ENCODE data around the gene QSOX1.
"Not testable (repeated sequence)": the region's sequence is repeated elsewhere in the genome, so short reads cannot be mapped to it uniquely, and the experiment has no call there.

The QSOX1 gene

DNA sequence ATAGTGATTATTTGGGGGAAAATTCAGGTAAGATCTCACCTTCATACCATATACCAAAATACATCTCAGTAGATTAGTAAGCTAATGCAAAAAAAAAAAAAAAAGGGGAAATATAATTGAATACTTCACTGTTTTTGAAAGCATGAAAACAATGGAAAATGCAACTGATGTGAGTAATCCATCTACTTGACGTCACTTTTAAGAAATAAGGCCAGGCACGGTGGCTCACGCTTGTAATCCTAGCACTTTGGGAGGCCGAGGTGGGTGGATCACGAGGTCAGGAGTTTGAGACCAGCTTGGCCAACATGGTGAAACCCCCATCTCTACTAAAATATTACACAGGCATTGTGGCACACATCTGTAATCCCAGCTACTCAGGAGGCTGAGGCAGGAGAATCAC lies 47.9 kb downstream of the QSOX1 start:
- in situ Hi-C loops (cut with HindIII; ENCODE audit: low sequenced_read_pairs) = not testable (repeated sequence)

DNA sequence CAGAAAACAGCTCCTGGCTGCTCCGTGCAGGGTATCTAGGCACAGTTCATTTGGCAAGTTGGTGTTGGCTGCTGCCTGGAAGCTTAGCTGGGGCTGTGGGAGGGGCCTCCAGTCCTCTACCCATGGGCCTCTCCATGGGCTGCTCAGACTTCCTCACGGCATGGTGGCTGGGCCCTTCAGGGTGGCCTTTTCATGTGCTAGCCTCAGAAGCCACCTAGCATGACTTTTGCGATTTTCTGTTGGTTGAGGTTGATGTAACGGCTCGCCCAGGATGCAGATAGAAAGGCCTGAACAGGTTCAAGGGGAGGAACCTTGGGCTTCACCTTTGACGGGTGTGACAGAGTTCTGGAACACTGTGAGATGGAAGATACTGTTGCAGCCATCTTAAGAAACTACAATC lies 49.6 kb downstream of the QSOX1 start:
- in situ Hi-C loops (cut with HindIII; ENCODE audit: low sequenced_read_pairs) = no loop called here

DNA sequence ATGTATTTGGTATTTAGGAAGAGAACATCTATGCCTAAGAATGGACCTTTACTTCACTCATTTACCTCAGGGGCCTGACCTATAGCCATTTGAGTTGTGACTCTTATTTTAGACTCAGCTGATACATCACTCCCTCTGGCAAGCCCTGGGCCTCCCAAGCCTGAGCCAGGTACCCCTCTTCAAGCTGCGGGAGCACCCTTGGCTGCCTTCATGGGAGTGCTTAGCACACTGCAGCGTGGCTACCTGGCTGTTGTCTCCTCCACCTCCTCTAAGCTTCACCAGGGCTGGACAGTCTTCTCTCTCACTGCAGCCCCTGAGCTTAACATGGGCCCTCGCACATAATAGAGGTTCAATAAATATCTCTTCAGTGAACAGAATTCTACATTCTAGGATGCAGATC lies 51.9 kb downstream of the QSOX1 start:
- in situ Hi-C loops (cut with HindIII; ENCODE audit: low sequenced_read_pairs) = no loop called here

DNA sequence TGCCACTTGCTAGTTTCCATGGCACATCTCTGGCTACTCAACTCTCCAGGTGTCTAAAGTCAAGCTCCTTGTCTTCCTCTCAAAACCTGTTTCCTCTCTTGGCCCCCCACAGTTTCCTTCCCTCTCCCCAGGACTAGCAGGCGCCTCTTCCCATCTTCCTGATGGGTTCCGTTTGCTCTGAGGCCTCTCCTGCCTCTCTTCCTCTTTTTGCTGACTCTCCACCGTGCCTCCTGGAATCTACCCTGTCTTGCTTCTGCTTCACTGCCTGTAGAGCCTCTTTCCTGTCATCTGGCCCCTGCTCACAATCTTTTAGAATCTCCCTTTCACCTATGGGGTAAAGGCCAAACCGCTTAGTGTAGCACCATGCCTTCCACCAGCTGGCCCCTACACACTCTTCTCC lies 53.6 kb downstream of the QSOX1 start:
- in situ Hi-C loops (cut with HindIII; ENCODE audit: low sequenced_read_pairs) = no loop called here

DNA sequence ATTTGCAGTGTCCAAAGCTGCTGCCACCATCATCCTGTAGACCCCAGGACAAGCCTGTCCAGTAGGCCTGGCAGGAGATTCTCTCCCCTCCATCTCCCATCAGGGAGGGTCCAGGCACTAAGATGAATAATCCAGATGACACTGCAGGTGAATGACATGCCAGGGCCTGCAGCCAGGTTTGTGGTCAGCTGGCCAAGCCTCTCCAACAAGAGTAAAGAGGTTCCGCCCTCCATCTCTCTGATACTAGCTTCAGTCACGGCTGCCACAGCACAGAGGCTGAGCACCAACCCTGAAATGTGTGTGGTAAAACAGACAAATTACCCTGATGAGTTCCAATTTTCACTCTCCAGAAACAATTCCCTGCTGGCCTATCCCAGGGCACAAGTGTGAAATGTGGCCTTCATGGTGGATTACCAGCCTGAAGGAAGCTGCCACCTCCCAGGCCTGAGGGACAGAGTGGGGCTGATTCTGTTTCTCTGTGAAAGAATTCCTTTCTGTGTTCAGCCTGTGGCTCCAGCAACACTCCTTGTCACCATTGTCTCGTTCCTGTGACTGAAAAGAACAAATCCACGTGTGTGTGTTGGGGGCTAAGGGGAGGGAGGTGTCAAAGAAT lies 55.4 kb downstream of the QSOX1 start:
- in situ Hi-C loops (cut with HindIII; ENCODE audit: low sequenced_read_pairs) = no loop called here

DNA sequence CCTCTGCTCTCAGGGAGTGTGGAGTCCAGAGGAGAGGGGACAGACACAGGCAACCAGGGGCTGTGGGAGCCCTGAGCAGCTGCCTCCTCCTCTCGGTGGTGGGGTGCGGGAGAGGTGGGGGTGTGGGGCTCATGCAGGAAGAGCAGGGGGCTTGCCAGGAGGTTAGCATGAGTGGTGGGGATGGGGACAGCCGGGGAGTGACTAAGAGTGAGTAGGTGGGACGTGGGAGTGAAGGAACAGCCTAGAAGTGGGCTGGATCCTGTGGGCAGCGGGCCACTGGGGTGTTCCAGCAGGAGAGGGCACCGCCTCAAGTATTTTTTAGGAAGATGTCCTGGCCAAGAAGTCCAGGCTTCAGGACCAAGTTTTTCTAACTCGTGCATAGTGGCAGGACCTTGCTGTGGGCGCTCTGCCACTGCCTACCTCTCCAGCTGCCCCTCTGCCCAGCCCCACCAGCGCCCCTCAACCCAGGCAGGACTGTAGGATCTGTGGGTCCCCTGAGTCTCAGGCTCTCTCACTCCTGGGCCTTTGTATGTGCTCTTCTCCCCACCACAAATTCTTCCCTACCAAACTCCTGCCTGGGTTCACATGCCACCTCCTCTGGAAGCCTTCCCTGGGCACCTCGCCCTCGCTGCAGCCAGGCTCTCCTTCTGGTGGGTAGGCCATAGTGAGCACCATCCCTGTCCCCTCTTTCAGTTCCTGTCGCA lies 56.6 kb downstream of the QSOX1 start:
- in situ Hi-C loops (cut with HindIII; ENCODE audit: low sequenced_read_pairs) = no loop called here

DNA sequence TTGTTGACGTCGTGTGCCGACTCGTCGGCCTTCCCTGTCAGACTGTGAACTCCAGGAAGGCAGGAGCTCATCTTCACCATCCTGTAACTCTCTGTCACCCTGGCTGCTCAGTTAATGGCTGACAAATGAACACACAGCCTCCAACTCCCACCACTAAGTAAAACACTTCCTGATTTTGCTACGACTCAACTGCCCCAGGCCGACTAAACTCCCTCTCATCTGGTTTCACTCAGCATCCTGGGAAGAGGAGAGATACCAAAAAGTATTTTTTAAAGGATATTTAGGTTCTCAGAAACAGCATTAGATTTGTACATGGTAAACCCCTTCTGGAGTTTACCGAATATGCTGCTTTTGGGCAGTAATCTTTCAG lies 57.2 kb downstream of the QSOX1 start:
- in situ Hi-C loops (cut with HindIII; ENCODE audit: low sequenced_read_pairs) = no loop called here

DNA sequence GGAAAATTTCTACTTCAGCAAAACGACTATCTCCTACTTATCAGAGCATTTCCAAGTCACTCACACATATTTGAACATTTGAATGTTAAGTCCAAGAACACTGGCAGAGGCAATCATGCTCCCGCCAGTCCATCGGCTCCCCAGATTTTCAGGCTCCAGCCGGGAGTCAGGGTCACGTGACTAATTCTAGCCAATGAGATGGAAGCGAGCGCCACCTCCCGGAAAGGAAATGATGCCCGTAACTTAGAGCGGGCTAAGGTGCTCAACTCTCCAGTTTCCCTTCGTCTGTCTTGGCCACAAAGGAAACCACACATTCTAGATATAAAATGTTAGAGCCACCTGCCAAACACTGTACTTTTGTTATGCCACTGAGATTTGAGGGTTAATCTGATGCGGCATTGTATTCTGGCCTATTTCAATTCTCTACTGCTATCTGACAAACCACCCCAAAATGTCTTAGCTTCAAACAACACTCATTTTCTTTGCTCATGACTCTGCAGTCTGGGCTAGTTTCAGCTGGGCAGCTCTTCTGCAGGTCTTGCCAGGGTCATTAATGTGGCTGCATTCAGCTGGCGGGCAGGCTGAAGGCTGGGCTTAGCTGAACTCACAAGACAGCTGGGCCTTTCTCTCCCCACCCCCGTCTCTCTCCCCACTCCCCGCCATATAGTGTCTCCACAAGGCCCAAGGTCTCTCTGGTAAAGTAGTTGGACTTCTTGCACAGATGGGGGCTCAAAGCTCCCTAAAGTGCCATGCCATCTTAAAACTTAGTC lies 58.9 kb downstream of the QSOX1 start:
- in situ Hi-C loops (cut with HindIII; ENCODE audit: low sequenced_read_pairs) = no loop called here

DNA sequence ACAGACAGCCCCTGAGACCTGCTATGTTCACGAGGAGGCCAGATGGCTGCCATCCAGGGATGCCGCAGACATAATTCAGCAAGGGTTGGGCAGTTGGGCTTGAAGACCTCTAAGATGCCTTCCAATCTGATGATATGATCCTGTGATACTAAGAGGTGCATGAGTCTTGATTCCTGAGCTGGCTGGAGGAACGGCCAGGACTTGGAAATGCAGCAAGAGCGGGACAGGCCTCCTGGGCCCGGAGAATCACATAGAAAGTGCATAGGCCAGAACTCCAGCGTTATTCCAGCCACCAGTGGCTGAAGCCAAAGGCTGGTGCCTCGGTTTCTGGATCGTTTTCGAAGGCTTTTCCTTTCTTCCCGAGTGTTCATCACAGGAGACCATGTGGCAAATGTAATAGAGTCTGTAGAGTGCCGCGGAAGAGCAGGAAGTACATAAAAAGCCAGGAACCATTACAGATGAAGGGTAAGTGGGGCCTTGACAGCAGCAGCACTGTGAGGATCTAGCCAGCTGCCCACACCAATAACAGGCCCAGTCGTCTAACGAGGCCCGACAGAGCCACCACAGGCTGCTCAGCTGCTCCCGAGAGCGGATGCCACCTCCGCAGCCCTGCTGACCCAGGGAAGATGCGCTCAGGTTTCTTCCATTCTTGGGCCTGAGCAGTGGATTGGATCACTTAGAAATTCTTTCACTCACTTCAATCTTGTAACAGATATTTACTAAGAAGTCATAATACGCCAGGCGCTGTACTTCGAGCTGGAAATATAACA lies 61.4 kb downstream of the QSOX1 start:
- in situ Hi-C loops (cut with HindIII; ENCODE audit: low sequenced_read_pairs) = no loop called here

DNA sequence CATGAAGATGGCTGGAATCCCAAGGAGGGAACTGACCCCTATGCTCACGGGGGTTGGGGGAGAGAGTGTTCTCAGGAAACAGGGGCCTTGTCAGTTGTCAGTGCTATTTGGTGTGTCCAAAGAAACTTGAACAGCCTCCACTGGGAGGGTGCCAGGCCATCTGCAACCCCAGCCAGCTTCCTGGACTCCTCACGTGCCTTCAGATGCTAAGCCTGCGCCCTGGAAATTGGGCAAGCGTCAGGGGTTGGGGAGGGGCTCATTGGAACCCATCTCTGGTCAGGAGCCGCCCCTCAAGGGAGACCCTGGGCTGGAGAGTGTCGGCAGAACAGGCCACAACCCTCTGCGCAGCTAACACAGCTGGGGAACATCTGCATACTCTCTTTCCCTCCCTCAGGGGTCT lies 62.3 kb downstream of the QSOX1 start:
- in situ Hi-C loops (cut with HindIII; ENCODE audit: low sequenced_read_pairs) = no loop called here

DNA sequence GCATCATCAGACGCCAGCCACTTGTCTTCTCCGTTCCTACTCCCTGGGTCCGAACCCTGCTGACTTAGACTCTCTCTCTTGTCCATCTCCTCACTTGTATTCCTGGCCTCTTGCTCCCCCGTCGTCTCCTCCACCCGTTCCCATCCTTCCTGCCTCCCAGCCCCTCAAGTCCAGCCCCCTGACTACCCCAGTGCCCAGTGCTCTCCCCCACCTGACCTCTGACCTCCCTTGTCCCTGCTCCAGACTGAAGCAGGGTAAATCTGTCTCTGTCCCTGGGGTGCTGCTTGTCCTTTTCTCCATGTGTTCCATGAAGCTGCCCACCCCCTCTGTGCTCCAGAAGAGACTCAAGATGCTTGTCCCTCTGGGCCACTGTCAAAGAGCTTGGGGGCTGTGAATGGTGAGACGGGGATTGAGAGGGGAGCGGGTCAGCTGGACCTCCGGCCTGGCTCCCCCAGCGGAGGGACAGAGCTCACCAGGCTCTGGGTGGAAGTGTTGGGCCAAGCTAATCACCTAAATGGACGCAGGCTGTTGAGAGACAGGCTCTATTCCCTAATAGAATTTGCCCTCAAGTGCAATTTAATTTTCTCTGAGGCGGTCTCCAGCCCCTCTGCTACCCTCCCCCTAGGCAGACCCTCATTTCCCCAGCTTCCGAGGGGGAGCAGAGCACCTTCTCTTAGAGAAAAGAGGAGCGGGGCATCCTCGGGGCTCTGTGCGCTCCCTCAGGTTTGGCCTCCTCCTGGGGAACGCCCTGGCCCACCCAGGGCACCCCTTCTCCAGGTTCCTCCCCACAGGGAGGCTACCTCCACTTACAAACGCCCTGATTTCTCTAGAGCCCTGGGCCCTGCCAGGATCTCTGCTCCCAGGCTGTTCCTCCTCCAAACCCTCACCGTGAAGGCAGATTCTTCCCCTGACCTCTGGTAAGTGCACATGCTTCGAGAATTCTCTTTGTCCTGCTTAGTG lies 64.4 kb downstream of the QSOX1 start:
- in situ Hi-C loops (cut with HindIII; ENCODE audit: low sequenced_read_pairs) = no loop called here

DNA sequence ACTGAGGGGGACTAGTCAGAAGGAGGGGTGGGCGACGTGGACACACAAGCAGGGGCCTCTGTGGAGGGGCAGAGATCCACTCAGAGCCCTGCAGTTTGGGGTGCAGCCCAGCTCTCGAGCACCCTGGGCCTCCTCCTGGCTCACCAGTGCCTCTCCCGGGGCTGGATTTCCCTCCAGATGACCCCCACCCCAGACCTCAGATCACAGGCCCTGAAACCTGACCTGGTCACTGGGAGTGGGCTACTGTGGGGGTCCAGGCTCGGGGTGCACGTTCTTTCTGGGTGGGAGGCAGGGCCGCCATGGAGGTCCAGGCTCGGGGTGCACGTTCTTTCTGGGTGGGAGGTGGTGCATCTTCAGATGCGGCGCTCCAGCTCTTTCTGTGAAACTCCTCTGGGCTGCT lies 65.1 kb downstream of the QSOX1 start:
- in situ Hi-C loops (cut with HindIII; ENCODE audit: low sequenced_read_pairs) = no loop called here

DNA sequence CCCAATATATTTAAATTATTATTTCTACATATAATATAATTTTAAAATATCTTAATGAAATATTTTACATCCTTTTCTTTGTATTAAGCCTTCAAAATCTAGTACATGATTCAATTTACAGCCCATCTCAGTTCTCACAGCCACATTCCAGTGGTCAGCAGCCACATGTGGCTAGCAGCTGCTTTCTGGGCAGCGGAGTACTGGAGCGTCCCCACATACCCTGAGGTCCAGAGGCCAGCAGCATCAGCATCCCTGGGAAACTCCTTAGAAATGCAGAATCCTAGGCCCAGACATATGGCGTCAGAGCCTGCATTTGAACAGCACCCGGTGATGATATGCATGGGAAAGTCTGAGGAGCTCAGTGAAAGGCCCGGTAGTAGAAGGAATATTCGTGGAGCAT lies 66.8 kb downstream of the QSOX1 start:
- in situ Hi-C loops (cut with HindIII; ENCODE audit: low sequenced_read_pairs) = no loop called here

DNA sequence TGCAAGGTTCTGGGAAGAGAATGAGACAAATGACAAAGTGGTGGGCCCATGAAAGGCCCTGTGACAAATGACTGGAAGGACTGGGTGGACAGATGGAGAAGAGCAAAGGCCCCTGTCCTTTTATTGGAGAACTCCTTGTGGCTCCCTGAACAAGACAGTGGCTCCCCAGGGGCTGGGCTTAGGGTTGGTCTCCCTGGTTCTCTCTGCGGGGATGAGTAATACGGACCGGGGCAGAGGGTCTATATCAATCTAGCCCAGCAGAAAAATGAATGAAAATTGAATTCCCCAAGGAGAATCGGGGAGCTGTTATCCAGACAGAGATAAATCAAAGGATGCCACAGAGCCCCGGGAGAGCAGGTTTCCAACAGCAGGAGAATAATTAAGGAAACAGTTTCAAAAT lies 70.2 kb downstream of the QSOX1 start:
- in situ Hi-C loops (cut with HindIII; ENCODE audit: low sequenced_read_pairs) = no loop called here

DNA sequence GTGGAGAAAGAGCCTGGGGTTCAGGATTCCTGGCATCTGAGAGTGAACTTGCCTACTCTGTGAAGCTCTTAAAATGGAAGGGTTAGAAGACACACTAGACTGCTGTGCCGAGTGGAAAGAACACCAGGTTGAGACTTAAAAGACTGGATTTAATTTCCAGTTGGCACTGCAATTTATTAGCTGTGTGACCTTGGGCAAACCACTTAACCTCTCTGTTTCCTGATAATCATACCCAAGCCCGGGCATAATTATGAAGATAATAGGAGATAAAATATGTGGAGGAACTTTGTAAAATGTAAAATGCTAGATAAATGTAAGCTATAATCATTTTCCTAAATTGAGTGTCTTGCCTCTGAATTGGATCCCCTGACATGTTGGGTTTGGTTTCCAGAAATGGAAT lies 70.7 kb downstream of the QSOX1 start:
- in situ Hi-C loops (cut with HindIII; ENCODE audit: low sequenced_read_pairs) = no loop called here

DNA sequence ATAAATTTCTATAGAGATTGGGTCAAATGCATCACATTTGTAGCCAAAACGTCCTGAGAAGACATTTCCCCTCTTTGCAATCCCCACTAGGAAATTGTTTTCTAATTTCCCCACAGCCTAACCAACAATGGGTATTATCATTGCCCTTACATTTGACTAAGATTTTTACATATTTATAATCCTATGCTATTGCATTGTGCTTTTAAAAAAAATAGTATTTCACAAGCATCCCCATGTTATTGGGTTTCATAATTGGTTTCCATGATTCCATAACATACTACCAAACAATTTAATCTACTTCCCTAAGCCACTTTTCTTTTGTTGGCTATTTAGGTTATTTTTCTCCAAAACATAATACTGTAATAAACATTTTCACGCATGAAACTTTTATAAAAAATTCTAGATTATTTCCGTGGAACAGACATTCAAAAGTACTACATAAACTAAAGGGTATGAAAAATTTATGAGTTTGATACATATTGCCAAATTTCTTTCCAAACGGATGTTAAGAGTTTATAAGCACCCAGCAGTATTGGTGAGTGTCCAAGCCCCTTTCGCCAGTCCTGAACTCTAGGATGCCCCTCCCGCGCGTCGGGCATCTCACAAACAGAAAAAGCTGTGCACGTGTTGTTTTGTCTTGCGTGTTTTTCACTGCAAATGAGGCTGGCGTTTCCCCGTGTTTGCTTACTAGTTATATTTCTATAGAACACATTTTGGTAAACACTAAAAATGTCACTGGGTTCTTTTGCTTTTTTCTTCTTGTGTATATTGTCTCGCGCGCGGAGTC lies 73.4 kb downstream of the QSOX1 start:
- in situ Hi-C loops (cut with HindIII; ENCODE audit: low sequenced_read_pairs) = no loop called here

DNA sequence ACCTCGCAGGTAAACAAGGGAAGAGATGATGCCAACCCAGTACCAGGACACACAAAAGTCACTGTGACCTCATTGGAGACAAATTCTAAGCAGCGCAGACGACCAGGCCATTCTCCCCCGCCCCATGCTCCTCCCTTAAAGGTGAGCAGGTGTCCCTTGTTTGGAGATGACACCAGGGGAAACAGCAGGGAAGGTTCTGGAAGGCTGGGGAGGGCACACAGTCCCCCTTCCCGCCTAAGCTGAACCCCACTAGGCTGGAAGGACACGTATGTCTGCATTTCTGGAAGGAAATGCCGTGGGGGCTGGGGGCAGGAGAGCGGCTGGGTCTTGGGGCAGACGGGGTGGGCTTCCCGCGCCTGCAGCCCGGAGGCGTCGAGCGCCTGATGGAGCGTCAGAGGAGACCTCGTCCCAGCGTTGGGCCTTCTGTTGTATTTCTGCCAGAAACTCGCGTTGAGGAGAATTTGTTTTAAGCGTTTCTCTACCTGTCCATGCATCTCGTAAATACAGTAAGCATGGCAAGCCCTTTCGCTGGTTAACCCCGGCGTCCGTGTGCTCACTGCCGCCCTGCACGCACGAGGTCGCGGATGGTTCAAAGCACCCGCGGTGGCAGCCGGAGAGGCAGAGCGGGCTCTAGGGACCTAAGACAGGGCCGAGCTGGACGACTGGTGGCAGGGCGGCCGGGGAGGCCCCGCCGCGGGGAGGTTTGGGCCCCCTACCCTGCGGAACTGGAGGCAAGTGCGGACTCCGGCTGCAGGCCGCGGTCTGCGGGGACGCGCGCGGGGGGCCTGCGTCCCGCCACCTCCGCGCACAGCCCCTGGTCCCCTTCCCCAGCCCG lies 74.2 kb downstream of the QSOX1 start:
- in situ Hi-C loops (cut with HindIII; ENCODE audit: low sequenced_read_pairs) = no loop called here

DNA sequence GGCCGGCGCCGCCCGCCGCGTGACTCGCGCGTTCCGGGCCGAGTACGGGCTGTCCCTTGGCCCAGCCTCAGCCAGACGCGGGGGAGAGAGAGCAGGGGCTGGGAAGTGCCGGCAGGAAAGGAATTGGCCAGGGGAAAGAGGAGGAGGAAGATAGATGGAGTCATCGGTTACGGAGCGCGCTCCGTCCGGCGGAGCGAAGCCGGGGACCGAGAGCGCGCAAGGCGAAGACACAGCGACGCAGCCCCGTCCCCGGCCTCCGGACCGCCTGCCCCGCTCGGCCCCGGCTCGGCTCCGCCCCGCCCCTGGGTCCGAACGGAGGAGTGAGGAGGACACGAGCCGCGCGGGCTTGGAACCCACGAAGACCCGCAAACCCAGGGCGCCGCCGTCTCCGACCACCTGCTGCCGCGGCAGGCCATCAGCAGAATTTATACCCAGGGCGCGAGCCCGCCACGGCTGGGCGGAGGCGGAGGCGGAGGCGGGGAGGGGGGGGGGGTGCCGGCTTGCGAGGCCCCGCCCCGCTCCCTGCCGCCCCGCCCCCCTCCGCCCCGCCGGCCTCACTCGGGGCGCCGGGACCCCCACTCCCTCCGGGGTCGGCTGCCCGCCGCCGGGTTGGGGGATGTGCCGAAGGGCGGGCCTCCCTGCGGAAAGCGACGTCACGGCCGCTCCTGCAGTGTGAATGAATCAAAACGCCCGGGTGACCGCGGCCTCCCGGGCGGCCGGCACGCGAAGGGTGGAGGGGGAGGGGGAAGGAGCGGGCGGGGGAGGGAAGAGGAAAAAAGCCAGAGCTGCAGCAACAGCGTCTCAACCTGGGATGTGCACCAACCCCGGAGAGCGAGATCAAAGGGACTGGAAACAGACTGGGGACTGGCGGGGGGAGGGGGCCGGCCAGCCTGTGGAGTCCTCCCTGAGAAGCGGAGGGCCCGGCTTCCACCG lies 75.1 kb downstream of the QSOX1 start, which contains the start of gene LHX4:
LHX4 (plus strand) TSS at position 782 of the 933 bp plus-strand sequence. CDS start 266 bp downstream, outside the sequence.
- in situ Hi-C loops (cut with HindIII; ENCODE audit: low sequenced_read_pairs) = no loop called here

Data from endothelial cell of hepatic sinusoid (primary cell).